Testis (tissue), 2 donors: Measurements from ENCODE around the gene BAZ1A.

Experiments used
- CTCF ChIP-seq, 3 experiments: fragments of 450-650 bp in 2 of 3; fragments of 200-600 bp in 1 of 3; sonication (generic) in 1 of 3; IDR thresholded peaks; one replicate each; pipeline ENCODE4 v1.5.1; 2016 to 2019; ENCODE audit warnings: antibody characterized with exemption in 3 of 3, mild to moderate bottlenecking in 2 of 3, moderate library complexity in 1 of 3
- POLR2A ChIP-seq: fragments of 450-650 bp; IDR thresholded peaks from one replicate; pipeline ENCODE4 v1.6.1; 2017; ENCODE audit warnings: antibody characterized with exemption, mild to moderate bottlenecking, moderate library complexity

- TF ChIP-seq CTCF (IDR thresholded peaks at IDR 0.05): no peak
- no peak for TF ChIP-seq POLR2A
These were observed 94.5 kb downstream of the BAZ1A start for GRCh38 chr14:34780646-34781045.
